Left lung (tissue), 10 donors: ENCODE data around the gene SLC36A4. TPM values are rescaled to one million over a fixed set of nuclear protein-coding genes. Genes with fewer than 3 reads are reported as not detected.

Source experiments
- ATAC-seq: fragments of 200-7000 bp; cut with Tn5 transposase; one replicate; pipeline ENCODE4 v1.9.1; 2020; ENCODE audit warnings: moderate library complexity
- DNase-seq, 4 donors: peaks; one replicate each; pipeline ENCODE4 v3.0.0-alpha.2; 2013 to 2020
- H3K27ac ChIP-seq, 2 donors: fragments of 200-600 bp; sonication (generic) in 1 of 2; one replicate each; pipeline versions ENCODE4 v1.5.0 to v1.8.0; 2020 to 2021
- H3K27me3 ChIP-seq, 2 donors: fragments of 200-600 bp; sonication (generic) in 1 of 2; one replicate each; pipeline versions ENCODE4 v1.5.0 to v1.8.0; 2020 to 2021
- H3K36me3 ChIP-seq, 2 donors: fragments of 200-600 bp; sonication (generic) in 1 of 2; one replicate each; pipeline versions ENCODE4 v1.5.0 to v1.8.0; 2020 to 2021
- H3K4me1 ChIP-seq, 2 donors: fragments of 200-600 bp; one replicate each; pipeline ENCODE4 v1.8.0; 2021
- H3K4me3 ChIP-seq, 2 donors: fragments of 200-600 bp; sonication (generic) in 1 of 2; one replicate each; pipeline versions ENCODE4 v1.5.0 to v1.8.0; 2020 to 2021; ENCODE audit warnings: mild to moderate bottlenecking in 1 of 2
- H3K9me3 ChIP-seq, 2 donors: fragments of 200-600 bp; sonication (generic) in 1 of 2; one replicate each; pipeline versions ENCODE4 v1.5.0 to v1.8.0; 2020 to 2021
- CTCF ChIP-seq, 2 donors: fragments of 200-600 bp; sonication (generic) in 1 of 2; IDR thresholded peaks; one replicate each; pipeline versions ENCODE4 v1.5.0 to v1.8.0; 2021; ENCODE audit warnings: antibody characterized with exemption in 2 of 2
- intact Hi-C, 2 donors: fragments of 100-400 bp; cut with DNase I; formaldehyde crosslinking; loops; one replicate each; pipeline versions ENCODE4 v1.11.2 to v1.14.2; 2022
- polyA plus RNA-seq, 6 donors: library from polyadenylated mRNA; unstranded; fragments of 120-200 nt; gene quantifications; one replicate each; pipeline ENCODE4 v1.2.1, GENCODE V29; 2013; ENCODE audit not compliant: insufficient read length in 6 of 6
- total RNA-seq, 2 donors: library from RNA; stranded (reverse); fragmentation: NEBNext Ultra II Directional; extraction: Animal tissue kit (Norgen Biotek cat#: 25700); gene quantifications; one replicate each; pipeline ENCODE4 v1.2.1, GENCODE V29; 2021
- donor health status: DM: no; HTN: yes; CAD: no.
- donor health status: DM: no; HTN: no; CAD: no.

SLC36A4 gene
- total and polyA plus RNA-seq, 8 donors = 10.3 to 29.4 (median 19.0) TPM

GRCh38 chr11:93238956-93239355, 41.2 kb upstream of the SLC36A4 start:
- intact Hi-C loops = loop anchor here in 1 of 2 donors (10.0 kb wide), 1 partner anchor 306 kb away; the partner anchor contains the start of gene SMCO4
- no peak for TF ChIP-seq CTCF (IDR thresholded peaks at IDR 0.05)
- ATAC-seq (no peak), DNase-seq (no peak)
- Histone ChIP-seq H3K4me1 (no peaks in the 10 kb centered on the region), H3K36me3 (no peaks in the 10 kb centered on the region), H3K4me3 (no peak overlapping the region), H3K27me3 (no peaks in the 10 kb centered on the region), H3K9me3 (no peaks in the 10 kb centered on the region), H3K27ac (no peak overlapping the region)

- peak; percentile 63 for ATAC-seq
Observed at GRCh38 chr11:93236741-93237675, 39.2 kb upstream of the SLC36A4 start.

GRCh38 chr11:93234602-93235207, 36.9 kb upstream of the SLC36A4 start:
- no peak overlapping the region for H3K27ac ChIP-seq
- no peaks in the 10 kb centered on the region for H3K9me3 ChIP-seq
- ATAC-seq (peak; percentile 100), DNase-seq (peak; percentile 59 to 86 (median 69))
- intact Hi-C loops = loop anchor here in 1 of 2 donors (5.0 to 10.0 kb wide), 2 partner anchors 310 to 418 kb away; partner anchors contain the start of gene SMCO4
- no peaks in the 10 kb centered on the region for H3K4me1 ChIP-seq
- H3K4me3 ChIP-seq = no peak overlapping the region
- H3K27me3 ChIP-seq = no peaks in the 10 kb centered on the region
- peak; percentile 88 to 97 for TF ChIP-seq CTCF (IDR thresholded peaks at IDR 0.05)
- no peaks in the 10 kb centered on the region for H3K36me3 ChIP-seq

More at GRCh38 chr11:93236741-93237675, 39.2 kb upstream of the SLC36A4 start:
- TF ChIP-seq CTCF (IDR thresholded peaks at IDR 0.05) = peak; percentile 30 to 31
- Histone ChIP-seq H3K36me3 (no peaks in the 10 kb centered on the region), H3K9me3 (no peaks in the 10 kb centered on the region), H3K4me3 (no peak overlapping the region), H3K27ac (no peak overlapping the region), H3K4me1 (no peaks in the 10 kb centered on the region), H3K27me3 (no peaks in the 10 kb centered on the region)
- intact Hi-C loops = loop anchor here in 1 of 2 donors (10.0 kb wide), 1 partner anchor 308 kb away; the partner anchor contains the start of gene SMCO4
- peak in 1 of 4 donors; percentile 45 for DNase-seq

GRCh38 chr11:93229876-93230275, 32.1 kb upstream of the SLC36A4 start:
- Histone ChIP-seq H3K4me1 (no peaks in the 10 kb centered on the region), H3K27ac (no peak overlapping the region), H3K36me3 (no peaks in the 10 kb centered on the region), H3K4me3 (no peak overlapping the region), H3K27me3 (no peaks in the 10 kb centered on the region), H3K9me3 (no peaks in the 10 kb centered on the region)
- ATAC-seq (no peak), DNase-seq (no peak)
- intact Hi-C loops = loop anchor here in 1 of 2 donors (5.0 to 10.0 kb wide), 3 partner anchors 288 to 422 kb away; partner anchors contain the start of gene SMCO4
- TF ChIP-seq CTCF (IDR thresholded peaks at IDR 0.05) = no peak

- Histone ChIP-seq H3K4me3 (no peak overlapping the region), H3K4me1 (no peaks in the 10 kb centered on the region), H3K27ac (no peak overlapping the region), H3K9me3 (no peaks in the 10 kb centered on the region), H3K36me3 (no peaks in the 10 kb centered on the region), H3K27me3 (no peaks in the 10 kb centered on the region)
- DNase-seq (peak in 2 of 4 donors; percentile 56 to 65), ATAC-seq (peak; percentile 47)
- TF ChIP-seq CTCF (IDR thresholded peaks at IDR 0.05) = no peak
- intact Hi-C loops = loop anchor here in 1 of 2 donors (5.0 kb wide), 1 partner anchor 283 kb away; no protein-coding TSS in a partner anchor
Observed at GRCh38 chr11:93225662-93226061, 27.9 kb upstream of the SLC36A4 start.
